NCI-H510A treated with DMSO at 0.1 percent for 48 hours (cell line): ENCODE results near the gene IDH3G.

ENCODE experiments used
- DNase-seq: peaks from one replicate; lab custom pipeline; 2025; lab: John Stamatoyannopoulos, UW

IDH3G gene

GRCh38 chrX:153791104-153791852 lies 2.9 kb downstream of the IDH3G start:
- no peak for DNase-seq

GRCh38 chrX:153789654-153790053 lies 4.5 kb downstream of the IDH3G start:
- DNase-seq: no peak

GRCh38 chrX:153786669-153787068 lies 7.5 kb downstream of the IDH3G start:
- no peak for DNase-seq

GRCh38 chrX:153784325-153784967 lies 9.7 kb downstream of the IDH3G start:
- DNase-seq: no peak

- no peak for DNase-seq
Observed at GRCh38 chrX:153783378-153784013, 10.7 kb downstream of the IDH3G start.

GRCh38 chrX:153782871-153783270 lies 11.3 kb downstream of the IDH3G start:
- DNase-seq: no peak

- no peak for DNase-seq
Observed at GRCh38 chrX:153782313-153782712, 11.9 kb downstream of the IDH3G start.

- no peak for DNase-seq
Observed at GRCh38 chrX:153781428-153782047, 12.6 kb downstream of the IDH3G start.

GRCh38 chrX:153780678-153781427 lies 13.3 kb downstream of the IDH3G start, which contains the start of gene SRPK3:
Gene SRPK3 (plus strand): TSS chrX:153781041. CDS start chrX:153781087, 46 bp downstream.
- no peak for DNase-seq

GRCh38 chrX:153779891-153780677 lies 14.1 kb downstream of the IDH3G start:
- no peak for DNase-seq

GRCh38 chrX:153778684-153779101 lies 15.5 kb downstream of the IDH3G start:
- no peak for DNase-seq

- no peak for DNase-seq
Observed at GRCh38 chrX:153778181-153778580, 16.0 kb downstream of the IDH3G start.

GRCh38 chrX:153777261-153778090 lies 16.7 kb downstream of the IDH3G start:
- DNase-seq: no peak

- no peak for DNase-seq
Observed at GRCh38 chrX:153776611-153777045, 17.5 kb downstream of the IDH3G start.

GRCh38 chrX:153776120-153776599 lies 18.0 kb downstream of the IDH3G start:
- DNase-seq: no peak

- no peak for DNase-seq
Observed at GRCh38 chrX:153775293-153776119, 18.7 kb downstream of the IDH3G start.

- no peak for DNase-seq
Observed at GRCh38 chrX:153774576-153775292, 19.4 kb downstream of the IDH3G start.
